HK-2 (cell line): ENCODE measurements around the gene RNF123.
"Not testable (repeated sequence)": the region's sequence is repeated elsewhere in the genome, so short reads cannot be mapped to it uniquely, and the experiment has no call there.

Experiments used
- DNase-seq: peaks from one replicate; pipeline ENCODE4 v3.0.0-alpha.2; 2018; ENCODE audit not compliant: unreplicated experiment

Gene RNF123

DNA sequence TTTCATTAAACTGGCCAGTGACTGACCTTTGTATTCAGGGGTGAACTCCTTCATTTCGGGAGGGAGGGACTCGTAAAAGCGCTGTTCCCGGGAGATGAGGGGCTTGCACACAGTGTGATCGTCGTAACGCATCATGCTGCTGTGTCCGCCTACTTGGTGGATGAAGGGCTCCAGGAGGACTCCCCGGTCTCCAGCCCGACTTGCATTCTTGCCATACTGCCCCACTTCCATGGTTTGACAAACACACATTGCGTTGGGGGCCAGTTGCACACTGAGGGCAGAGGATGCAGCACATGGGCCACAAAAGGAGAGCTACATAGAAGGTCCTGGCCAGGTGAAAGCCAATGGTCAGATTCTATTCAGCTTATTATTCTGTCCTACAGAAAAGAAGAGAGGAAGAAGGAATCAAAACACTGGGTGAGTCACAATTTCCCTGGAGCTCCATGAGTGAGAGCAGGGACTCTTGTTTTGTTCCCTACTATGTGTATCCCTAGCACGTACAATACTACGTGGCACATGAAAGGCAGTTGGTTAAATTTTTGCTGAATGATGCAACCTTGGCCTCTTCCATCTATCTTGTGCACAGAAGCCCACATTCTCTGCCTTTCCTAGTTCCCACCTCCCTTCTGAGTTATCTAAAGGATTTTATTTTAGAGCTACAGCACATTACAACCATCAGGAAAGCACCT, 58.6 kb downstream of the RNF123 start:
- DNase-seq = no peak

DNA sequence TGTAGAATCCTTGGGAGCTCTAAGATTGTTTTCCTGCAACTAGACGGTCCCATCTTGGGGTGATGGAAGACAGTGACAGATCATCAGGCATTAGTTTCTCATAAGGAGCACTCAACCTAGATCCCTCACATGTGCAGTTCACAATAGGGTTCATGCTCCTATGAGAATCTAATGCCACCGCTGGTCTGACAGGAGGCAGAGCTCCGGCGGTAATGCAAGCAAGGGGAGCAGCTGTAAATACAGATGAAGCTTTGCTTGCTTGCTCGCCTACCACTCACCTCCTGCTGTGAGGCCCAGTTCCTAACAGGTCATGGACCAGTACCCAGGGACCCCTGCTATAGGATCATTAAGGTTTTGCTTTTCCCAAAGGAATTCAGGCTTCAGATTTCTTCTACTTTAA, 59.5 kb downstream of the RNF123 start:
- not testable (repeated sequence) for DNase-seq

DNA sequence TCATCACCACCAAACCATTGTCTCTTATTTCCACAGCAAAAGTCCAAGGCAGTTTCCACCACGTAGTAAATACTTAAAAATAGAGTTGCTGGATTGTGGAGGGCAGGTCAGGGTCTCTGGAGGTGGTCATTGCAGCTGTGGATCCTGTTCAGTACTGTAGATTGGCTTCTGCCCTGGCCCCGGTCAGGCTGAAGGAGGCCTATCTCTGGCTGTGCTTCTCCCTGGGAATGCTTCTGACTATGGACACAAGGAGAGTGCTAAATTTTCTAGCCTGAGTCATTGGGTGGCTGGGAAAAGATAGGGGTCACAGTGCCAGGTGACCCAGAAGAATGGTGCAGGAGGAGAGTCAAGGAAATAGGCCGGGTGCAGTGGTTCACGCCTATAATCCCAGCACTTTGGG, 60.7 kb downstream of the RNF123 start:
- DNase-seq = no peak

DNA sequence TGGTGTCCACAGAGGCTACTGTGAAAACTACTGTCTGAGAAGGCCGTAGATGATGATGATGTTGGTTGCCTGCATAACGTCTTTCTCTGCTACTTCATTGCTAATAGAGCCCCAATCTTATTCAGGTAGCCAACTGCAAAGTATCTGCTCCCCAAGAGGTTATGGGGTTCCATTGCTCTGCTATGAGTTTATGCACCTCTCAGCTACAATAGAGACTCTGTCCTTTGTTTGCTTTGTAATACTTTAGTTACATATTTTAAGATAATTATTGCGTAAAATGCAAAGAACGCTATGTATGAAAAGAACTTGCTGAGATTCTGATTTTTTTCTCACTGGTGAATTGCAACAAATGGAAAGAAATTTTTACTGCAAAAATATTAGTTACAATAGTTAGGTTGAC, 62.1 kb downstream of the RNF123 start:
- no peak for DNase-seq

DNA sequence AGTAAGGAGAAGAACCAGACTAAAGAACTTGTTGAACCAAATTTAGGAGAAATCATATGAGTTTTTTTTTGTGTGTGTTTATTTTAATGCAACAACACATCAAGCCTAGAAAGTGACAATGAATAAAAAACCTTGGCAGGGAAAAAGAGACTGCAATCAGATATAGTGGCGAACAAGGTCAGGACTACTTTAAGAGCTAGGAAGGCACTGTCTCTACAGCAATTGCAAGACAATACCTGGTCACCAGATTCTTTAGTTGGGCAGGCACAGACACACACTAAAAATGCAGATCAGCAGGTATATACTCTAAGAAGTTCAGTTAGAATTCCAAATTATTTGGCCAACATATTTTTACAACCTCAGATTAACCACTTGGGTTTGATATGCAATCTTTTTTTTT, 65.2 kb downstream of the RNF123 start:
- DNase-seq = no peak

DNA sequence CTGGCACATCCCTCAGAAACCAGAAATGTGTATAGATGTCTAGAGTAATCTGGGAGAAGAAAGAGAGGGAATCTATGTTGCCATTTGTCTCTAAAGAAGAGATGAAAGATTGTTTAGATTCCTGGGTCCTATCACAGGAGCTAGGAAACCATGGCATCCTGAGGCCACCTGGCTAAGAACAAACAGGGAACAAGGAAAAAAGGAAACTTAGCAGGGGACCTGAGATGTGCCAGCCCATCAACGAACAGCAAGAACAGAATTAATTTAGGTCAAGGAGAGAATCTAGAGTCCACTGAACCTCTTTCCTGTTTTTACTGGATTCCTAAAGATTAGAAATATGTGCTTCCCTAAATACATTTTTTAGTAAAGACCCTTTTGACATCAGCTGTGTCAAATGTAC, 66.7 kb downstream of the RNF123 start:
- DNase-seq = no peak

DNA sequence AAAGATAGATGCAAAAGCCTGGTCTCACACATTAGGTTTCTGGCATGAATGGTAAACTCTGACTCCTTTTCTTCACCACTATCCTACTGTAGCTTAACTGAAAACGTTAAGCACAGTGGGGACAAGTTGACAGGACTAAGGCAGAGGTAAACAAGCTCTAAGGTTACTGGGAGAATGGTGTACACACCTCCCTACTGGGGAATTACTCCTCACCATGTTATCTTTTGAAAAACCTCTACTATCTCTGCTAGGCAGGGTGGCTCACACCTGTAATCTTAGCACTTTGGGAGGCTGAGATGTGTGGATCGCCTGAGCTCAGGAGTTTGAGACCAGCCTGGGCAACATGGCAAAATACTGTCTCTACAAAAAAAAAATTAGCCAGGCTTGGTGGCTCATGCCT, 67.8 kb downstream of the RNF123 start:
- DNase-seq = no peak

DNA sequence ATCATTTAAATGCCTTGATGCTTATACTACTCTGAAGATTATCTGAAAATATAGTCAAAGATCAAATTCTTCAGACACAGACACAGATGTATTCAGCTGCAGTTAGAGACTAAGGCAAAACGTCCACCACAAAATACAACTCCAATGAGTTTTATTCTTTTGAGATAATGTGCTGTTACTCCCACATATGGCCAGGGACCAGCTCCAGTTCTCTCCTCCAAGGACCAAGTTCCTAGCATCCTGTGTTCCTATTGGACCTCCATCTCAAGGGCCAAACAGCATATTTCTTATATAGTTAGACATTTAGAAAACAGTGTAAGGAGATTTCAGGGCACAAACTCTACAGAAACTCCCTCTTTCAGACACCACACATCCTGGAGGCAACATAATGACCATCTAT, 69.9 kb downstream of the RNF123 start:
- DNase-seq = no peak

DNA sequence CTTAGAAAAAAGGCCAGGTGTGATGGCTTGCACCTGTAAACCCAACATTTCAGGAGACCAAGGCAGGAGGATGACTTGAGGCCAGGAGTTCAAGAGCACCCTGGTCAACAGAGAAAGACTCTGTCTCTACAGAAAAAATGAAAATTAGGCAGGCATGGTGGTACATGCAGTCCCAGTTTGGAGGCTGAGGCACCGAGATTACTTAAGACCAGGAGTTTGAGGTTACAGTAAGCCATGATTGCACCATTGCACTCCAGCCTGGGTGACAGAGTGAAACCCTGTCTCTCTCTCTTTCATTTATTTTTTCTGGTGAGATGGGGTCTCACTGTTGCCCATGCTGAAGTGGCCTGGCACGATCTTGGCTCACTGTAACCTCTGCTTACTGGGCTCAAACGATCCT, 72.3 kb downstream of the RNF123 start:
- no peak for DNase-seq

DNA sequence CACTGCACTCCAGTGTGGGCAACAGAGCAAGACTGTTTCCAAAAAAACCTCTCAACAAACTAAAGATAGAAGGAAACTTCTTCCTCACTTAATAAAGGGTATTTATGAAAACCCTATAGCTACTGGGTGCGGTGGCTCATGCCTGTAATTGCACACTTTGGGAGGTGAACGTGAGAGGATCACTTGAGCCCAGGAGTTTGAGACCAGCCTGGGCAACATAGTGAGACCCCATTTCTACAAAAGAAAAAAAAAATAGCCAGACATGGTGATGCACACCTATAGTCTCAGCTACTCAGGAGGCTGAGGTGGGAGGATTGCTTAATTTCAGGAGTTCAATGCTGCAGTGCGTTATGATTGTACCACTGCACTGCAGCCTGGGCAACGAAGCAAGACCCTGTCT, 74.6 kb downstream of the RNF123 start:
- DNase-seq = no peak

DNA sequence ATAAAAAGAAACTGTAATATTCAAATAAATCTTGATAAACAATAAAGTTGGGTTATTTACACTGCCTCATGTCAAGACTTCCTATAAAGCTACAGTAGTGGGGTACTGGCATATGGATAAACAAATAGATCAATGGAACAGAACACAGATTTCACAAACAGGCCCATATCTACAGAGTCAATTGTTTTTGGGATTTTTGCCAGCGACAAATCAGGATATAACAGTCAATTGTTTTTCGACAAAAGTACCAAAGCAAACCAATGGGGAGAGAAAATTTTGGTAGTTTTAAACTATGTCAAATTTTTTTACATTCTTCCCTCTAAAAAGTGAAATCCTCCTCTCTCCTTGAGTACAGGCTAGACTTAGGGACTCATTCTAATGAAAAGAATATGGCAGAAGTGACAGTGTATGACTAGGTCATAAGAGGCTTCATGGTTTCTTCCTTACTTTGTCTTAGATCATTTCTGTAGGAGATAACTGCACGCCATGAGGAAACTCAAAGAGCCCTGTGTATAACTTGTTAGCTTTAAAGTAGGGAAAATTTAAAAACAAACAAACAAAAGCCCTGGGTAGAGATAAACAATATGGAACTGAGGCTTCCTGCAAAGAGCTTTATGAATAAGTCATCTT, 80.0 kb downstream of the RNF123 start:
- no peak for DNase-seq

DNA sequence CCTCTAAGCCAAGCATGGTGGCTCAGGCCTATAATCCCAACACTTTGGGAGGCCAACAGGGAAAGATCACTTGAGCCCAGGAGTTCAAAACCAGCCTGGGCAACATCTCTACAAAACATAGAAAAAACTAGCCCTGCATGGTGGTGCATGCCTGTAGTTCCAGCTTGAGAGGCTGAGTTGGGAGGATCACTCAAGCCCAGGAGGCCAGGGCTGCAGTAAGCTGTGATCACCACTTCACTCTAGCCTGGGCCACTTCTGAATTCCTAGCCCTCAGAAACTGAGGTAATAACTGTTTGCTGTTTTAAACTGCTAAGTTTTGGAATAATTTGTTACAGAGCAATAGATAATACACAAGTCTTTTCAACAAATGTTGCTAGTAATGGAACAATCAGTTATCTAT, 80.6 kb downstream of the RNF123 start:
- DNase-seq = no peak
